ENCODE results near the gene CAMK2A. TPM values are rescaled to one million over a fixed set of nuclear protein-coding genes. Genes with fewer than 3 reads are reported as not detected.

Gene CAMK2A
- polyA plus RNA-seq, 1 donor (not counting 4 experiments of a cell fraction or from before 2014, with no cell fraction given): 0.05 TPM

- H3K9me1 ChIP-seq (ENCODE audit: control insufficient read depth, extremely low read depth, insufficient read depth, low read length): peaks cover 4% of the 10 kb centered on the region
- no peaks in the 10 kb centered on the region for H3K27me3 ChIP-seq (ENCODE audit: control insufficient read depth, extremely low read depth, insufficient read depth, low read length)
- no peaks in the 10 kb centered on the region for H3K36me3 ChIP-seq (ENCODE audit: control insufficient read depth in 2 of 2, extremely low read depth in 1 of 2, insufficient read depth in 2 of 2, low read length in 2 of 2)
- no peaks in the 10 kb centered on the region for H3K79me2 ChIP-seq (ENCODE audit: control insufficient read depth, insufficient read depth, low read length)
- no peaks in the 10 kb centered on the region for H4K20me1 ChIP-seq (ENCODE audit: control insufficient read depth, extremely low read depth, insufficient read depth, low read length)
- peaks cover 24% of the 10 kb centered on the region for H3K4me1 ChIP-seq (ENCODE audit: control insufficient read depth, extremely low read depth, insufficient read depth, low read length)
- no peak overlapping the region for H3K4me3 ChIP-seq (ENCODE audit: control insufficient read depth in 2 of 3, extremely low read depth in 1 of 3, insufficient read depth in 2 of 3, low read depth in 1 of 3, low read length in 3 of 3)
- peak overlapping the region; percentile 49 for H3K9ac ChIP-seq (ENCODE audit: control insufficient read depth, extremely low read depth, insufficient read depth, low read length)
- DNase-seq (ENCODE audit: low read depth, low spot score) (no peak), FAIRE-seq (no peak)
- H3K4me2 ChIP-seq (ENCODE audit: control insufficient read depth, extremely low read depth, insufficient read depth, low read depth, low read length): peak overlapping the region; percentile 29
- H3K9me3 ChIP-seq (ENCODE audit: control insufficient read depth, low read depth, low read length): no peaks in the 10 kb centered on the region
- H3K27ac ChIP-seq (ENCODE audit: control insufficient read depth, insufficient read depth, low read length): peak overlapping the region; percentile 22
- TF ChIP-seq EZH2 (IDR thresholded peaks at IDR 0.05; ENCODE audit: low read length) (no peak), CTCF (optimal IDR thresholded peaks at IDR 0.05 in 1 of 3, IDR thresholded peaks at IDR 0.05 in 1 of 3, conservative IDR thresholded peaks at IDR 0.05 in 1 of 3; ENCODE audit: extremely low read depth in 1 of 3, insufficient read depth in 2 of 3, low read length in 3 of 3) (no peak)
- dilution Hi-C loops (cut with MboI; ENCODE audit: extremely low pct_ligation_motif_present, low sequenced_read_pairs): no loop called here
- H2AFZ ChIP-seq (ENCODE audit: control insufficient read depth, low read length): no peak overlapping the region
Observed at GRCh38 chr5:150264667-150265603, 24.6 kb downstream of the CAMK2A start.

DNA sequence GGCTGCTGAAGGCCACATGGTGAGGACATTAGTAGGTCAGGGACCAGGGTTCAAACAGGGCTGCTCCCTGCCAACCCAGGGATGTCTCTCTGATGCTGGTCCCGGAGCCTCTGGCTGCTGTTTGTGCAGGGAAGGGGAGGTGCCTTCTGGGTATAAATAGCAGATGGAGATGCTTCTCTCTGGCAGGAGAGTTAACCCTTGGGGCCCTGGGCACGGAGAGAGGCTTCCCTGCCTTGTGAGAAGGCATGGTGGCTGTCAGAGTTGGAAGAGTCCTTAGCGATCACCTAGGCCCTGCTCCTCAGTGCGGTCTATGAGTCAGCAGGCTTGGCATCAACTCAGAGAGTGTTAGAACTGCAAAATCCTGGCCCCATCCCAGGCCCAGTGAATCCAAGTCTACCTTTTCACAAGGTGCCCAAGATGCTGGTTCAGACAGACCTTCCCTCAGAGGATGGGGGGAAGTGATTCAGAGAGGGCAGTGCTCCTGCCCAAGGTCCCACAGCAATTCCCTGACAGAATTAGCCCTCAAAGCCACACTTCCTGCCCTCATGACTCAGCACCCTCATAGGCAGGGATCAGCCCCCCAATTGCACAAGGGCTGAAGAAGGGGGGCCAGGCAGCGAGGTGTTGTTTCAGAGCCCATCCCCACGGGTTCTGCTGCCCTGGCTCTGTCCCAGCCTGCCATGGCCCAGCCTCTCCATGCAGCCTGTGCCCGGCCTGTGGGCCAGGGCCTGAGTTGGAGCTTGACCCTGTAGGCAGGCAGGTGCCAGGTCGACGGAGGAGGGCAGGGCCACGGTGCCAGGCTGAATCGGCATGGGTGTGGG is 25.6 kb downstream of the CAMK2A start:
- H3K4me2 ChIP-seq (ENCODE audit: control insufficient read depth, extremely low read depth, insufficient read depth, low read depth, low read length): peak overlapping the region; percentile 61
- H3K36me3 ChIP-seq (ENCODE audit: control insufficient read depth in 2 of 2, extremely low read depth in 1 of 2, insufficient read depth in 2 of 2, low read length in 2 of 2): no peaks in the 10 kb centered on the region
- FAIRE-seq (peak; percentile 99), DNase-seq (ENCODE audit: low read depth, low spot score) (peak; percentile 98)
- peak overlapping the region; percentile 49 for H3K9ac ChIP-seq (ENCODE audit: control insufficient read depth, extremely low read depth, insufficient read depth, low read length)
- peaks cover 24% of the 10 kb centered on the region for H3K4me1 ChIP-seq (ENCODE audit: control insufficient read depth, extremely low read depth, insufficient read depth, low read length)
- dilution Hi-C loops (cut with MboI; ENCODE audit: extremely low pct_ligation_motif_present, low sequenced_read_pairs): no loop called here
- peak overlapping the region; percentile 22 for H3K27ac ChIP-seq (ENCODE audit: control insufficient read depth, insufficient read depth, low read length)
- no peaks in the 10 kb centered on the region for H3K79me2 ChIP-seq (ENCODE audit: control insufficient read depth, insufficient read depth, low read length)
- peaks cover 4% of the 10 kb centered on the region for H3K9me1 ChIP-seq (ENCODE audit: control insufficient read depth, extremely low read depth, insufficient read depth, low read length)
- no peak overlapping the region for H2AFZ ChIP-seq (ENCODE audit: control insufficient read depth, low read length)
- H3K9me3 ChIP-seq (ENCODE audit: control insufficient read depth, low read depth, low read length): no peaks in the 10 kb centered on the region
- no peaks in the 10 kb centered on the region for H4K20me1 ChIP-seq (ENCODE audit: control insufficient read depth, extremely low read depth, insufficient read depth, low read length)
- no peak for TF ChIP-seq CTCF (optimal IDR thresholded peaks at IDR 0.05 in 1 of 3, IDR thresholded peaks at IDR 0.05 in 1 of 3, conservative IDR thresholded peaks at IDR 0.05 in 1 of 3; ENCODE audit: extremely low read depth in 1 of 3, insufficient read depth in 2 of 3, low read length in 3 of 3)
- TF ChIP-seq EZH2 (IDR thresholded peaks at IDR 0.05; ENCODE audit: low read length): no peak
- no peak overlapping the region for H3K4me3 ChIP-seq (ENCODE audit: control insufficient read depth in 2 of 3, extremely low read depth in 1 of 3, insufficient read depth in 2 of 3, low read depth in 1 of 3, low read length in 3 of 3)
- no peaks in the 10 kb centered on the region for H3K27me3 ChIP-seq (ENCODE audit: control insufficient read depth, extremely low read depth, insufficient read depth, low read length)
